ENCODE results near the gene NUDT7.

DNA sequence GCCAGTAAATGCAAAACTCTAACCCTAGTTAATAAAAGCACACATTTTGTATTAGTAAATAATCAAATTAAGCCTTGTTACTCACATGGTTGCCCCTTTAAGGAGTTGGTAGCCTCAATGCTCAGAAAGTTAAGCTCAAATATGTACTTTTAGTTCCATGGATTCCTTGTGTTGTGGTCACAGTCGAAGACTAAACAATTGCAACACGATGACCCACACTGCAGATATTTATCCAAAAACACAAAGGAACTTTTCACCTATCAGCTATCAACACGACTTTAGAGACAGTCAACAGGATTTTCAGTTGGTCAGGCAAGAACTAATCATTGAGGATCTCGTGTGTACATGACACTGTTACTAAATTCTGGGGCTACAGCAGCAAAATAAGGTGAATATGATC is 47.4 kb upstream of the NUDT7 start:
- TF ChIP-seq CTCF (IDR thresholded peaks at IDR 0.05) = no peak
- TF ChIP-seq POLR2A (IDR thresholded peaks at IDR 0.05) = no peak
- no peak for TF ChIP-seq POLR2AphosphoS5 (IDR thresholded peaks at IDR 0.05)
- no peak for TF ChIP-seq EP300 (IDR thresholded peaks at IDR 0.05)

Measured in suprapubic skin (tissue), 4 donors.